Measurements from ENCODE around the gene ANKIB1.

GRCh38 chr7:92359801-92360200 lies 114.0 kb downstream of the ANKIB1 start:
- no peak for TF ChIP-seq CTCF (IDR thresholded peaks at IDR 0.05)
- TF ChIP-seq POLR2A (IDR thresholded peaks at IDR 0.05), result no peak
